Measurements from ENCODE around the gene PBX1.

Gene PBX1

DNA sequence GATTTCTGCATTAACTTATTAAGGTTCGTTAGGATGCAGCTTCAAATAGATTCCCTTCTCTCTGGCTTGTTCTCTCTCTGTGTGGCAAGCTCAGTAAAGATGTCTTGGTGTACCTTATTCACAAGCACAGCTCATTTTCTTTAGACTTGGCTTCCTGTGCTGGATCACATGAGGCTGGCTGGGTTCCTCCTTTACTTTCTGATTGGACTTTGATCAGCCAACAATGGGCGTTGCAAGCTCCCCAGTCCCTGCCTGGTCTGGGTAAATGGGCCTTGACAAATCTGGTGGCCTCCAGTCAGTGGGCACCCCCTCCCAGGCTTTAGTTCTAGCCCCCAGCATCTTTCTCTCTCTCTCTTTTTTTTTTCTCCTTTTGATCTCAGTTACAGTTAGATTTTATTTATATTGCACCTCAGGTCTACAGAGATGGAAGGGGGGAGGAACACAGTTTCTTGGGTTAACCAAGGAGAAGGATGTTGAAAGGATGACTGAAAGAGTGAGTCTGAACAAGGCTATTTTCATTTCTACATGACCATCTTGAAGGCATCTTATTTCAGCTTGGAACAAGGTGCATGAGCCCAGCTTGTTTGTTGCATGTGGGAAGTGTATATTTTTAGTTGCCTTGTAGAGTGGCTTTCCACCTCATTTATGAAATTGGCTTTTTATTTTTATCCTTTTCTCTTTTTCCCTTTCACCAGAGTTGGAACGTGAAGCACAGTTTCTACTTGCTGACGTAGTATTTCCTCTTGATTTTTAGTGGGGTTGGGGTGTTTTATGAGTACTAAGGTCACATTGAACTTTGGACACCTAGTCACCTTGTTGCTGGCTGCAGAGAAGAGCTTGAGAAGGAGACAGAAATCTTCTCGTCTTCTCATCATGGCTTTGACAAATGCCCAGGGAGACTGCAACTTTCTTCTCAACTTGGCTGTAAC is 77.1 kb downstream of the PBX1 start:
- no peaks in the 10 kb centered on the region for H3K9me3 Mint-ChIP-seq
- no peak overlapping the region for H3K4me3 Mint-ChIP-seq
- ATAC-seq (replicated peaks; ENCODE audit: extremely low read depth, poor library complexity, severe bottlenecking), result no peak
- no peak overlapping the region for H3K27ac Mint-ChIP-seq (ENCODE audit: low read depth)
- H3K27me3 Mint-ChIP-seq, result no peaks in the 10 kb centered on the region
- H3K4me1 Mint-ChIP-seq, result no peaks in the 10 kb centered on the region
- H3K36me3 Mint-ChIP-seq (ENCODE audit: insufficient read depth), result no peaks in the 10 kb centered on the region
- no peak for DNase-seq (ENCODE audit: low spot score in 2 of 2)

DNA sequence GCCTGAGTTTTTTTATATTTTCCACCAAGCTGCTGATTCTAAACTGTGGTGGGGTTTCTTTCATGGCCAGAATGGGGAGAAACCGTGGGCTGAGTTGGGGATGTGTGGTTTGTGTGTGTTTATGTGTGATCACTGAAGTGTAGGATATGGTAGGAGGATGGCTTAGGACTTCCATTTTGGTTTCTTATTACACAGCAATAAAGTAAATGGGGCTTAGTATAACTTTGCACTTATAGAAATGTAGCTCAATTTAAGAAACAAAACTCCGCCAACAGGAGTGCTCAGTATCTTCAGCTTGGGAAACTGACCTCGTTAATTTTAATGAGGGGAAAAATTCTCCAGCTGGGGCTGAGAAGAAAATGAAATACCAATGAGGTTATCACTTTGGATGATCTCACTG is 77.8 kb downstream of the PBX1 start:
- Mint-ChIP-seq H3K4me1 (no peaks in the 10 kb centered on the region), H3K4me3 (no peak overlapping the region), H3K36me3 (ENCODE audit: insufficient read depth) (no peaks in the 10 kb centered on the region), H3K27ac (ENCODE audit: low read depth) (no peak overlapping the region), H3K9me3 (no peaks in the 10 kb centered on the region), H3K27me3 (no peaks in the 10 kb centered on the region)
- no peak for ATAC-seq (replicated peaks; ENCODE audit: extremely low read depth, poor library complexity, severe bottlenecking)
- no peak for DNase-seq (ENCODE audit: low spot score in 2 of 2)

DNA sequence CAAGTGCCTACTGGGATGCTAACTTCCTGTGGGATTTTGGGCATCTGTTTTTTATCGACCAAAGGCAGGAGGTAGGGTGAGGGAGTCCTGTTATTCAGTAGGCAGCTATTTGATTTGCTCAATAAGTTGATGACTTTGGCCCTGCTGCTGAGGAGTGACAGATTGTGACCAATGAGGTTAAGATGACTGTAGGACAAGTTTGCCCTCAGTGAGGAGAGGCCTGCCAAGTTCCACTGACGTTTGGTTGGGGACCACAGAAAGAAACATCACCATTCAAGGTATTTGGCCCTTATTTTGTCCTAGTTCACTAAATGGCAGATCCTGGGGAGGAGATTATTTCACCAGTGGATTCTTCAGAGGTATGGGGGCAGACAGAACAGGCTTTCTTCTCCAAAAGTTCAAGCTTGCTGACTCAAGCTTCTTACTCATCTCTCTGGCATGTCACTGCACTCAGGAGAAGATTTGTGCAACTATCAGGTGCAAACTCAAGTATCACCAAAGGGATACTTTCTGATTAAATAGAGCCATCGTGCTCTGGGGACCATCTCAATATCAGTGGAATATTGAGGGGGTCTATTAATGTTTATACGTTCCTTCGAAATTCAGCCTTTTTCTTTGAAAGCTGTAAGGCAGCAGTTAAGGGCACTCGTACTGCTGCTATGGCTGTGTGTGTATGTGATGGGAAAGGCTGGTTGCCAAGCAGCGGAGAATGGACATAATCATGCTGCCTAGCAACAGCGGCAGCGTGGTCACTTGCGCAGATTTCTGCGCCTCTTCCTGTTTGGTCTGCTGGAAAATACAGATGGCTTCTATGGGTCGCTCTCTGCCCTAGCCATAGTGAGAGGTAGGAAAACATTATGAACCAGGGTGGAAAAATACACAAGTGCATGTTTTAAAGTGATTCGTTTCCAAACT is 78.7 kb downstream of the PBX1 start:
- no peaks in the 10 kb centered on the region for H3K36me3 Mint-ChIP-seq (ENCODE audit: insufficient read depth)
- no peak overlapping the region for H3K4me3 Mint-ChIP-seq
- no peaks in the 10 kb centered on the region for H3K9me3 Mint-ChIP-seq
- no peak overlapping the region for H3K27ac Mint-ChIP-seq (ENCODE audit: low read depth)
- no peaks in the 10 kb centered on the region for H3K4me1 Mint-ChIP-seq
- DNase-seq (ENCODE audit: low spot score in 2 of 2) (no peak), ATAC-seq (replicated peaks; ENCODE audit: extremely low read depth, poor library complexity, severe bottlenecking) (no peak)
- no peaks in the 10 kb centered on the region for H3K27me3 Mint-ChIP-seq

DNA sequence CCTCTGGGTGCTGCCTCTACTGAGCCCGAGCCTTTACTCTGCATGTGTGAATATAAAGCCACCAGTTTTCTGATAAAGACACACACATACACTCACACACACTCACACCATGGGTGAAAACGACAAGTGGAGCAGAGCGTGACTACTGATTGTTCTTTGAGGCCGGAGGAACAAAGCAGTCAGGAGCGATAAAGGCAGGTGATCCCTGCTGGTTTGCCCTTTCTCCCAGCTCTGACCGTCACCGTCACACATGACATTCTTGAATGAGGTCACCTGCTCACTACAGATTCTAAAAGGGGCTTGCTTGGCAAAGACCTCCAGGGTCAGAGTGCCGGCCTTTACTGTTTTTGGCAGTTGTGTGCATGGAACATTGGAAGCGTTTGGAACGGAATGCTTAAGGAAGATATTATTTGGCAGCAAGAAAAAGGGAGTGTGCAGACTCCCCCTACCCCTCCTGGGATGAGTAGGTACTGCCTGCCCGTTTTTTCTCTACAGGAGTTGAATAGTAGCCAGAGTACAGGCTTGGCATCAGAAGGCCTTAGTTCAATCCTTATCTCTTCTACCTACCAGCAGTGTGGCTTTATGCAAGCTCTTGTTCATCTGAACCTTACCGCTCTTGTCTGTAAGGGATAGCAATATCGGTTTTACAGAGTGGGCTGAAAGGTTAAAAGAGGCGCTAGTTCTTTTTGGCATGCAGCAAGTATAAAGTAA is 79.7 kb downstream of the PBX1 start:
- H3K4me1 Mint-ChIP-seq, result no peaks in the 10 kb centered on the region
- ATAC-seq (replicated peaks; ENCODE audit: extremely low read depth, poor library complexity, severe bottlenecking) (no peak), DNase-seq (ENCODE audit: low spot score in 2 of 2) (no peak)
- H3K27me3 Mint-ChIP-seq, result no peaks in the 10 kb centered on the region
- no peak overlapping the region for H3K27ac Mint-ChIP-seq (ENCODE audit: low read depth)
- no peak overlapping the region for H3K4me3 Mint-ChIP-seq
- H3K36me3 Mint-ChIP-seq (ENCODE audit: insufficient read depth), result no peaks in the 10 kb centered on the region
- no peaks in the 10 kb centered on the region for H3K9me3 Mint-ChIP-seq

DNA sequence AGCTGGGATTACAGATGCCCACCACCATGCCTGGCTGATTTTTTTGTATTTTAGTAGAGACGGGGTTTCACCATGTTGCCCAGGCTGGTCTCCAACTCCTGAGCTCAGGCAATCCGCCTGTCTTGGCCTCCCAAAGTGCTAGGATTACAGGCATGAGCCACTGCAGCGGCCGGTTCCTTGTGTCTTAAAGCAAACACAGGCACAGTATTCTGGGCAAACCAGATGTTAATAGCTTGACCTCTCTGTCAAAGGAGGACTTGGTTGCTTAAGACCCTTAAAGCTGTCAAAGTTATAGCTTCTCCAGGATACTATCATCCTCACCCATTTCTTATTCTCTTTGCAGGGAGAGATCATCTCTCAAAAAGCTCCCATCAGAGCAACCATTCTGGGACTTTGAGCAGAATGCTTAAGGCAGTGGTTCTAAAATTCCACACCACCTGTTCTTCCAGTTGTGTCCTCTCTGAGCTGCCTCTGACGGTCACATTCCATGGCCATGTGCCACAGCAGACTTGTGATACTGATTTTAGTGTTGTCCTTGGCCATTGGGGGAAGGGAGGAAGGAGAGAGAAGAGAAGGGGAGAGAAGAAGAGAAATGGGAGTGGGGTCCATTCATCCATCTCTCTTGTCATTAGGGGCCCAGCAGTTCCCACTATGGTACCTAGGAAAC is 81.8 kb downstream of the PBX1 start:
- Mint-ChIP-seq H3K4me1 (no peaks in the 10 kb centered on the region), H3K9me3 (no peaks in the 10 kb centered on the region), H3K27me3 (no peaks in the 10 kb centered on the region), H3K36me3 (ENCODE audit: insufficient read depth) (no peaks in the 10 kb centered on the region), H3K4me3 (no peak overlapping the region), H3K27ac (ENCODE audit: low read depth) (no peak overlapping the region)
- DNase-seq (ENCODE audit: low spot score in 2 of 2) (no peak), ATAC-seq (replicated peaks; ENCODE audit: extremely low read depth, poor library complexity, severe bottlenecking) (no peak)

DNA sequence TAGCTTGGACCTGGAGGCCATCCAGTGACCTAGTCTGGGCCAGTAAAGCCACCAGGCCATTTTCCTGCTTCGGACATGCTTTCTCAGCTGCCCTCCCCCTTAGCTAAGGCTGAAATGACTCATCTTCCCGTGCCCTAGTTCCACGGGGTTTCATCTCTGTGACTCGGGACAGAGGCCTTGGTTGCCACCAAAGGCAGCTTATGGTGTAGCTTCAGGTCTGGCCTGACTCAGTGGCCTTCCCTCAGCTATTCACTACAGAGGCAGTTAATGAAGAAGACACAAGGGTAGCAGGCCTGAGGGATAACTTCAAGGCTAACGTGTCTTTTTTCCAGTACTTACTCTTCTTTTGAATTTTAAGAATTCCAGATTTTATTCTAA is 82.4 kb downstream of the PBX1 start:
- H3K27ac Mint-ChIP-seq (ENCODE audit: low read depth), result no peak overlapping the region
- no peaks in the 10 kb centered on the region for H3K4me1 Mint-ChIP-seq
- no peak for DNase-seq (ENCODE audit: low spot score in 2 of 2)
- H3K36me3 Mint-ChIP-seq (ENCODE audit: insufficient read depth), result no peaks in the 10 kb centered on the region
- H3K9me3 Mint-ChIP-seq, result no peaks in the 10 kb centered on the region
- H3K27me3 Mint-ChIP-seq, result no peaks in the 10 kb centered on the region
- no peak overlapping the region for H3K4me3 Mint-ChIP-seq
- ATAC-seq (replicated peaks; ENCODE audit: extremely low read depth, poor library complexity, severe bottlenecking), result no peak

DNA sequence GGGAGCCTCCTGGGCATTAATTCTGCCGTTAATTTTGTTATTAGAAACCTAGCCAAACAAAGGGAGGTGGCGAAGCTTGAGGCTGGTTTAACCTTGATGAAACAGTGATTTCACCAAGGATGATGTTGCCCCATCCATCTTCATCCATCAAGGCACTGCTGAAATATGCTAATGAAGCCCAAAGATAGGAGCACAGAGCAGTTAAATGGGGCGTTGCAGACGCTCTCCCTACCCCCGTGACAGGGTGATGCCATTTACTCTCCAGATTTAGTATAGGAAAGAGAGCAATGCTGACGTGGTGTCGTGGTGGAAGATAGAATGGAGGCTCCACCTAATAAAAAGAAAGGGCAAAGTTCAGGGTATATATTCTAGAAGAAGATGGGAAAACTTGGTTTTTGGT is 84.0 kb downstream of the PBX1 start:
- Mint-ChIP-seq H3K27me3 (no peaks in the 10 kb centered on the region), H3K27ac (ENCODE audit: low read depth) (no peak overlapping the region), H3K4me1 (no peaks in the 10 kb centered on the region), H3K4me3 (no peak overlapping the region), H3K36me3 (ENCODE audit: insufficient read depth) (no peaks in the 10 kb centered on the region), H3K9me3 (no peaks in the 10 kb centered on the region)
- ATAC-seq (replicated peaks; ENCODE audit: extremely low read depth, poor library complexity, severe bottlenecking) (no peak), DNase-seq (ENCODE audit: low spot score in 2 of 2) (no peak)

DNA sequence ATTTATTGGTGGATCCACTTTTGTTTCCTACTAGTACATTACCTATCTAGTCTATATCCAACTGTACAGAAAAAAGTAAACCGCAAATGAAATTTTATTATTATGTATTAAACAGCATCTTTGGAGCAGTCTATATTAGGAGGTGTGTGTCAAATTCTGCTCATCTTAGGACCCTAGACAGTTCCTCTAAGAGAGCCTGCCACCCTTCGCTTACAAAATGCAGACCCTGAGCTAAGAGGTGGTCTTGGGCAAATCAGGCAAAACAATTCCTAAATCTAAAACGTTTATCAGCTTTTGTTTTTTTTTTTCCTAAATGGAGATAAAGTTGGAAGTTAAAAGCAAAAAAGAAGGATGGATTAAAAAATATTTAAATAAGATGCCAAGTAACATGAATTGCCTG is 85.3 kb downstream of the PBX1 start:
- H3K36me3 Mint-ChIP-seq (ENCODE audit: insufficient read depth), result no peaks in the 10 kb centered on the region
- H3K27ac Mint-ChIP-seq (ENCODE audit: low read depth), result no peak overlapping the region
- ATAC-seq (replicated peaks; ENCODE audit: extremely low read depth, poor library complexity, severe bottlenecking) (no peak), DNase-seq (ENCODE audit: low spot score in 2 of 2) (no peak)
- no peak overlapping the region for H3K4me3 Mint-ChIP-seq
- H3K27me3 Mint-ChIP-seq, result no peaks in the 10 kb centered on the region
- no peaks in the 10 kb centered on the region for H3K9me3 Mint-ChIP-seq
- no peaks in the 10 kb centered on the region for H3K4me1 Mint-ChIP-seq

DNA sequence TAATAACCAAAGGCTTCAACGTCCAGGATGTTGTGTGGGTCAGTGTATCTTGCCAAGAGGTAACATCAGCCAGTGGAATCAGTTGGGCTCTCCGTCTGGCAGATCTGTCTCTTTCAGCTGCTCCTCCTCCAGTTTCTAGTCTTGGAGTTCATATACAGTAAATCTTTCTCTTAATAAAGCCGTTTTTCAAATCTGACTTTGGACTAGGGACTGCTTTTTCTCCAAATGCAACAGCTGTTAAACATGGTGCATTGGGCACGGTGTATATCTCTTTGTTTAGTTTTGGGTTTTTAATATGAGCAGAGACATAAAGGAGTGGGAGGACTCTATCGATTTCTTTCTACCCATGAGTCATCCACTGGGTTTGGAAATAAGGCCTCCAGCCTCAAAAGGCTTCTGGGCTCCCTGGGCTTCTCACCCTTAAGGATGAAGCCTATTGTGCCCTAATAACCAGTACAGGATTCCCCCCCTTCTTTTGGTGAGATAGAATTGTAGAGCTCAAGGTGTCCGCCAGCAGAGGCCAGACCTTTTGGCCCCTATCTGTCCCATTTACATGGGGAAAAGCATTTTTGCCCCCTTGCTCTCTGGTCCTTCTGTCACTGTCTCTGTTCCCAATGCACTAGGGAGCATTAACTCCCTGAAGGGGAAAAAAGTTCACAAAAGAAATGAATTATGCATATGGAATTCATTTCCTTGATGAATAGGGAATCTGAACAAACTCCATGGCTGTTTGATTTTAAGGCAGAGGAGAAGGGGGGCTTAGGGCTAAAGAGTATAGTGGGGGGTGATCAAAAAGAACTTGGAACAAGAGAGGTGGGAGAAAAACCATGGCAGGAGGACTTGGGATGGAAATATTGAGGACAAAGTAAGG is 86.0 kb downstream of the PBX1 start:
- no peaks in the 10 kb centered on the region for H3K36me3 Mint-ChIP-seq (ENCODE audit: insufficient read depth)
- DNase-seq (ENCODE audit: low spot score in 2 of 2) (no peak), ATAC-seq (replicated peaks; ENCODE audit: extremely low read depth, poor library complexity, severe bottlenecking) (no peak)
- H3K27ac Mint-ChIP-seq (ENCODE audit: low read depth), result no peak overlapping the region
- no peaks in the 10 kb centered on the region for H3K4me1 Mint-ChIP-seq
- no peak overlapping the region for H3K4me3 Mint-ChIP-seq
- H3K27me3 Mint-ChIP-seq, result no peaks in the 10 kb centered on the region
- H3K9me3 Mint-ChIP-seq, result no peaks in the 10 kb centered on the region

DNA sequence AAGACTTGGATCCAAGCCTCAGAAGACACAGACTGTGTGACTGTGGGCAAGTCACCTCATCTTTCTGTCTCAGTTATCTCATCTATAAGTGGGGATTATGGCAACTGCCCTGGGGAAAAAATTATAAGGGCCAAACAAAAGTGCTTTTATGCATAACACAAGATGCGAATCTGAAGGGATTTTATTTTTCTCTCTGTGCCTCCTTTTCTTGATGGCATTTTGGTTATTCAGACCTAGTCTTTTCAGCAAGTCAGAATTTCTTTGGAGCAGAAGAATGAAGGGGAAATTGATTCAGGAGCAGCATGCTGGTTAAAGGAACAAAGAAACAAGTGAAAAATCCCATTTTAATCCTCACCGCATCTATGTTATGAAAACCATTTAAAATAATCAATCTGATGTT is 86.9 kb downstream of the PBX1 start:
- DNase-seq (ENCODE audit: low spot score in 2 of 2), result no peak
- Mint-ChIP-seq H3K27ac (ENCODE audit: low read depth) (no peak overlapping the region), H3K27me3 (no peaks in the 10 kb centered on the region), H3K36me3 (ENCODE audit: insufficient read depth) (no peaks in the 10 kb centered on the region), H3K9me3 (no peaks in the 10 kb centered on the region), H3K4me3 (no peak overlapping the region), H3K4me1 (no peaks in the 10 kb centered on the region)
- no peak for ATAC-seq (replicated peaks; ENCODE audit: extremely low read depth, poor library complexity, severe bottlenecking)

DNA sequence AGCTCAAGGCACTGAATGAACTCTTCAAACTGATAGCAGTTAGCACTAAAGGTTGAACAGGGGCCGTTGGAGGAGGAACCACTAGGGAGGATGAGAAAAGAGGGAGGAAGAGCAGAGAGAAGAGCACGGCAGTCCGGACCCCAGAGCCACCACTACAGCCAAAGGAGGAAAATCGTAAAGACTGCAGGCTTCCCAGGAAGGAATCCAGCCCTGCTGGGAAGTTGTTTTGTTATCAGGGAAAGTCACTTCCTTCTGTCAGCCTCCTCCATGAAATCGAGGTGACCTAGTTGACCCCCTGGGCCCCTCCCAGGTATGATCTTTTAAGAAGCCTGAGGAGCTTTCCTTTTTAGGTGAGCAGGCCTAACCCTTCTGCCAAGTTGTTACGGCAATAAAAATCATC is 88.2 kb downstream of the PBX1 start:
- Mint-ChIP-seq H3K36me3 (ENCODE audit: insufficient read depth) (no peaks in the 10 kb centered on the region), H3K4me1 (peaks cover 8% of the 10 kb centered on the region), H3K27ac (ENCODE audit: low read depth) (no peak overlapping the region), H3K27me3 (no peaks in the 10 kb centered on the region), H3K4me3 (no peak overlapping the region), H3K9me3 (peaks cover 5% of the 10 kb centered on the region)
- no peak for ATAC-seq (replicated peaks; ENCODE audit: extremely low read depth, poor library complexity, severe bottlenecking)
- DNase-seq (ENCODE audit: low spot score in 2 of 2), result no peak
